ENCODE results near the gene POLR3H.
"Not testable (repeated sequence)": the region's sequence is repeated elsewhere in the genome, so short reads cannot be mapped to it uniquely, and the experiment has no call there.

POLR3H gene, protein sequence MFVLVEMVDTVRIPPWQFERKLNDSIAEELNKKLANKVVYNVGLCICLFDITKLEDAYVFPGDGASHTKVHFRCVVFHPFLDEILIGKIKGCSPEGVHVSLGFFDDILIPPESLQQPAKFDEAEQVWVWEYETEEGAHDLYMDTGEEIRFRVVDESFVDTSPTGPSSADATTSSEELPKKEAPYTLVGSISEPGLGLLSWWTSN

DNA sequence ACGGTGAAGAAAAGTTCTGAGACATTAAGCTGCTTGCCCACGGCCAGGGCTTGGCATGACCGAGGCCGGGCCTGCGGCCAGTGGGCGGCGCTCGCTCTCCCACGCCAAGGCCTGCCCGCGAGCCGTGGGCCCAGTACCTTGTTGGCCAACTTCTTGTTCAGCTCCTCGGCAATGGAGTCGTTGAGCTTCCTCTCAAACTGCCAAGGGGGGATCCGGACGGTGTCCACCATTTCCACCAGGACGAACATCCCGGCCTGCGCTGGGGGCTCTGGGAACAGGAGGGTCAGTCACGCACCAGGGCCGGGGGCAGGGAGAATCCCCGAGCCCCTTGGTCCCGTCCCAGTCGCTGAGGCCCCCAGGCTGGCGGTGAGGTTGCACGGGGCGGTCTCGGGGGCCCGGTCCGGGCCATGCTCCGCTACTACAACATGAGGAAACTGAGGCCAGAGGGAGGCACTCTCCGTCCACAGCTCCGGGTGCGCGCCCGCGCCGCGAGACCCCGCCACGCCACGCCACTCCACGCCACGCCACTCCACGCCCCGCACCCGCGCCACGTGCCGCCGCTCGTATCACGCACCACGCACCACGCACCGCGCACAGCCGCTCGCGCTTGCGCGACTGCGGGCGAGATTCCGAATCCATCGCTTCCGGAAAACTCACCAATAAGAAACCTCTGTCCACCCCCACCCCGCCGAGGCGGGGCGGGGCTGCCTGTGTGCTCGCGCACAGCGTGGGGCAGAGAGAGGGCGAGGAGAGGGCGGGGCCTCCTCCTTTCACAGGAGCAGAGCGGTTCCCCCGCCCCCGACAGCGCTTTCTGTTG, at the start of gene POLR3H:
Gene POLR3H (minus strand): TSS at position 617 of the 817 bp plus-strand sequence. CDS start 369 bp downstream, at position 248.
- peak; percentile 99 for DNase-seq

- DNase-seq = not testable (repeated sequence)
These were observed 49.2 kb upstream of the POLR3H start for GRCh38 chr22:41593336-41593960.

GRCh38 chr22:41589391-41590241, 45.3 kb upstream of the POLR3H start, which contains the start of gene PMM1:
PMM1 (minus strand) TSS chr22:41589840; CDS start chr22:41589805, 35 bp downstream.
- peak; percentile 100 for DNase-seq

DNA sequence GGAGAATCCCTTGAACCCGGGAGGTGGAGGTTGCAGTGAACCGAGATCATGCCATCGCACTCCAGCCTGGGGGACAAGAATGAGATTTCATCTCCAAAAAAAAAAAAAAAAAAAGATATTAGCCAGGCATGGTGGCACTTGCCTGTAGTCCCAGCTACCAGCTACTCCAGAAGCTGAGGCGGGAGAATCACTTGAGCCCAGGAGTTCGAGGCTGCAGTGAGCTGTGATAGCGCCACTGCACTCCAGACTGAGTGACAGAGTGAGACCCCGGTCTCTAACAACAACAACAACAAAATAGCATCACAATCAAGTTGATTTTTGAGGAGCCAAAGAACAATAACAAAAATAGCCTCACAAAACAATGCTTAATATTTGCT, 43.1 kb upstream of the POLR3H start:
- no peak for DNase-seq

DNA sequence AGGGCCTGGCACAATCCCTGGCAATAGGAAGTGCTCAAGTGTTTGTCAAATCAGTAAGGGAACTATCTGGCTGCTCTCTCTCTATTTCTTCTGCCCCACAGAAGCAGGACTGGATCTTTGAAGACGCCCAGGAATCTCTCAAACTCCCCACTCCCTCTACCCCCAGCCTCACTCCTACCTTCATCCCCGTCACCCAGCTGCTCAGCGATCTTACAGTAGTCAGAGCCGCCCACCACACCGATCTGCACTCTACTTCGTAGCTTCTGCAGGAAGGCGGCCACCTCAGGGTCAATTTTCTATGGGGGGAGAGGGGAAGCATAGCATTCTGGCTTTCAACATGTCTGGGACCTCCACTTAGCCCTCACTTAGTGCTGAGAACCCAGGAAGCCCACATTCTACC, 41.6 kb upstream of the POLR3H start:
- no peak for DNase-seq

DNA sequence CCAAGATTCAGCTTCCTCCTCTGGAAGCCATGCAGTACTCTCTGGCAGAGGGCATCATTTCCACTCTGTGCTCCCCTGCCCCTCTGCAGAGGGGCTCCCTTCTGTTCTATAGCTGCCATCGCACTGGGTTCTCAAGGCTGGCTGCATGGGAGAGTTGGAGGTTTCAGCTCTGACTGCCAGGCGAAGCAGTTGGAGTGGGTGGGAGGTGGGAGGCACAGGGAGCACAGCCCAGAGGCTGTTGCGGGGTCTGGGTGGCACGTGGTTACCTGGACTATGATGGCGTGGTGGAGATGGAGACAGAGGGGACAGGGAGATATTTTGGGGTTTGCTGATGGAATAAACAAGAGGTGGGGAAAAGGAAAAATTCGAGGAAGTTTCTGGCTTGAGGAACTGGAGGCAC, 40.6 kb upstream of the POLR3H start:
- DNase-seq = no peak

GRCh38 chr22:41582694-41583093, 38.4 kb upstream of the POLR3H start:
- DNase-seq = no peak

GRCh38 chr22:41579997-41580355, 35.7 kb upstream of the POLR3H start:
- no peak for DNase-seq

DNA sequence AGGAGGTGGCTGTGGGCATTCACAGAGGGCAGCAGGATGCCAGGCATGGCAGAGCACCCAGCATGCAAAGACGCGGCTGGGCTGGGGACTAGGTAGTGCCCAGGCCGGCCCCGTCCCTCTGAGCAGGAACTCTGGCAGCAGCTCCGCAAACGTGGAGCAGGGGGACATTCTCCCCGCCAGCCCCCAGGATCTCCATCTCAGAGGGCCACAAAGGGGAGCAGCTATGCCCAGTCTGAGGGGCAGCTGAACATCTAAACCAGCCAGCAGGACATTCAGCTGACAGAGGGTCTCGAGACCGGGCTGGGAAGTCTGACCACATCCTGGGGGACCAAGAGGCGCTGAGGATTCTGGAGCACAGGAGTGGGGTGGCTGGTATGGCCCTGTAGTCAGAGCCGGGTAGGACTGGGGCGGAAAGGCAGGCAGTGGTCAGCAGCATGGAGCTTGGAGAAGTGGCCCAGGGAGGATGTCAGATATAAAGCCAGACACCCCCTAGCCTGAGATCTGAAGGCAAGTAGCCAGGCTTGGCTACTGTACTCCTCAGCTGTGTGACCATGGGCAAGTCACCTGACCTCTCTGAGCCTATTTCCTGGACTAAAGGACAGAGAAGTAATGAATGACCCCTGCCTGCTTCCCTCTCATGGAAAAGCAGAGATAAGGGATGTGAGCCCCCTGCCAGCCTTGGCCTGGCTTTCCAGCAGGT, 35.2 kb upstream of the POLR3H start:
- DNase-seq = no peak

DNA sequence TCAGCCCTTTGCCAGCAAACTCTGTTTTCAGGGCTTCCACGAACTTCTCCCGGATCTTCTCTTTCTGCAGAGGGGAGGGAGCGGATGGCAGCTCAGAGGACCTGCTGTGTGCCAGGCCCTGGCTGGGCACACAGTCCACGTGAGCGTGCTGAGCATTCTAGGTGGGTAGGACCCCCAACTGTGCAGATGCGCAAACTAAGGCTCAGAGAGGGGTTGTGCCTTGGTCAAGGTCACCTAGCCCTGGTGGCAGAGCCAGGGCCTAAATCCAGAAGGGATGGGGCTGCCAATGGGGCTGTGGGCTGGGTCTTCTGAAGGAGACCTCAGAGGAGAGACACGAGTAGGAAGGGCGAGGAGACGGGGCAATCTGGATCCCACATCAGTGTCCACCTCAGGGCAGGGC, 34.5 kb upstream of the POLR3H start:
- no peak for DNase-seq

DNA sequence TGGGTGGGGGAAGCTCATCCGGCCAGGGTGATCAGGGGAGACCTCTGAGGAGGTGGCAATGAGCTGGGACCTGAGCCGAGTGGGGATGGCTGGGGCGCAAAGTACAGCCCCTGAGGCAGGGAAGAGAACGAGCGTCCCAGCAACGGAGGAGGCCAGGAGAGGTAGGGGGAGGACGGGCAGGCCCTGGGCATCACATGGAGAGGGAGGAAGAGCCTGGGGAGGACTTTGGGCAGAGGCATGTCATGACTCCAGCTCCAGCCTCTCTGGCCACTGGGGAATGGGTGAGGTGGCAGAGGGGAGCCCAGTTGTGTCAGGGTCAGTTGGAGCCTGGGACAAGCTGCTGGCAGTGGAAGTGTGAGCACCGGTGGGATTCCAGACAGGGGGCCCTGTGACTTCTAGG, 33.8 kb upstream of the POLR3H start:
- no peak for DNase-seq

- DNase-seq = peak; percentile 27
These were observed 32.6 kb upstream of the POLR3H start for GRCh38 chr22:41576877-41577276.

DNA sequence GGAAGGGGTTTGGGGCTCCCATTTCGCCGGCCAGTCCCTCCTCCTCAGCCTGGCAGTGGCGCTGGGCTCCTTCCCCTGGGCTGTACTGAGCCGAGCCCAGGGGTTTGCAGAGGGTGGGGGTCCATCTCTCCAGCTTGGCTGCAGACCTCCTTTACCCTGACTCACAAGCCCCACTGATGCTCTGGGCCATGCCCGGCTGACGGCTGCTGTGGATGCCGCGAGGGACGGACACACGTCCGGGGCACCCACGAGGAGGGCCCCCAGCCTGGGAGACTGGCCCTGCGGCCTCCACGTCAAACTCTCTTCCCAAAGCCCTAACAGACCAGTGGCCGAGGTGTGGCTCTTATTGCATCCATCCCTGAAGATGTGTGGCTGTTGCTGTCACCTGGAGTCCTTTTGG, 31.3 kb upstream of the POLR3H start:
- no peak for DNase-seq

GRCh38 chr22:41574847-41575381, 30.6 kb upstream of the POLR3H start:
- no peak for DNase-seq

DNA sequence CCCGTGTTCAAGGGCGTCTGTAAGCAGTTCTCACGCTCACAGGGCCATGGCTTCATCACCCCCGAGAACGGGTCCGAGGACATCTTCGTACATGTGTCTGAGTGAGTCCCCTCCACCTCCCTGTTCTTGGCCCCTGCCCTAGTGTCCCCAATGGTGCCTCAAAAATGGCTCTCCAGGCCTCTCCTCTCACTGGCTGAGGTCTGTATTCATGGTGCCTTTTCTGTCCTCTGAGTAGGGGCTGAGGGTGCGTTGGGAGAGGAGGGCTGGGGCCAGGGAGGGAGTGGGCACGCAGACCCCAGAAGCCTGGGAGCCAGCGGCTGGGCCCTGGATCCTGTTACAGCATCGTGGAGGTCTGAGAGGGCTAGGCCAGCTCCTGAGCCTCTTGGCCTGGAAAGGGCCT, 29.4 kb upstream of the POLR3H start:
- DNase-seq = no peak

- not testable (repeated sequence) for DNase-seq
These were observed 28.0 kb upstream of the POLR3H start for GRCh38 chr22:41572305-41572704.

DNA sequence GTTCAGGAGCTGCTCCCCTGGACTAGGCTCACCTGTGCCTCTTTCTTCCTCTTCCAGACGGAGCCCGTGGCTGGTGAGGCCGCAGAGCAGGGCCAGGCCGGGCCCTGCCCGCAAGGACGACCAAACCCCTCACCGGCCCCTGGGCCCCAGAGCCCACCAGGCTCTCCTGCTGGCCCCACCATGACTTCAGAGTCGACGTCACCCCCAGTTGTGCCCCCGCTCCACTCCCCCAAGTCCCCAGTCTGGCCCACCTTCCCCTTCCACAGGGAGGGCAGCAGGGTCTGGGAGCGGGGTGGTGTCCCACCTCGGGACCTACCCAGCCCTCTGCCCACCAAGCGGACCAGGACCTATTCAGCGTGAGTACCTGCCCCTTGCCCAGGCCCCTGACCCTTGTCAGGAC, 27.5 kb upstream of the POLR3H start:
- no peak for DNase-seq

- no peak for DNase-seq
These were observed 26.0 kb upstream of the POLR3H start for GRCh38 chr22:41570221-41570620.

- DNase-seq = no peak
These were observed 24.5 kb upstream of the POLR3H start for GRCh38 chr22:41568811-41569210.

- DNase-seq = no peak
These were observed 23.2 kb upstream of the POLR3H start for GRCh38 chr22:41567512-41567768.

DNA sequence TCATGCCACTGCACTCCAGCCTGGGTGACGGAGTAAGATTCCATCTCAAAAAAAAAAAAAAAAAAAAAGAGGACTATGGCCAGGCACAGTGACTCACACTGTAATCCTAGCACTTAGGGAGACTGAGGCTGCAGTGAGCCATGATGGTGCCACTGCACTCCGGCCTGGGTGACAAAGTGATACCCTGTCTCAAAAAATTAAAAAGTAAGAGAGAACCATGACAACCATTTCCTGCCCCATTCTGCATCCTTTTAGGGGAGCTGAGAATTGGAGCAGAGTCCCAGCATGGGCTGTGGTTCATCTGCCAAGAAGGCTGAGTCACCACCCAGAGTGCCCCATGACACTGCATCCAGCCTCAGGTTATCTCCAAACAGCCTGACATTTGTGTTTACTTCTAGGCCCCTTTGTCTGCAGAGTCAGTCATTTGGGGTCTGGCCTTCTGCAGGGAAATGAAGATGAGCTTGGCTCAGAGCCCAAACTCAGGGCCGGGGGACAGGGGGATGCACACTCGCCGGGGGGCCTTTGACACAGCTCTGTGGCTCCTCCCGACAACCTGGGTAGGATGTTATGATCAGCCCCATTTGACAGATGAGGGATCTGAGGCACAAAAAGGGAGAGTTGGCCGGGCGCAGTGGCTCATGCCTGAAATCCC, 21.3 kb upstream of the POLR3H start:
- DNase-seq = no peak

GRCh38 chr22:41564563-41564962, 20.3 kb upstream of the POLR3H start:
- DNase-seq = no peak
